Stomach (tissue), 4 donors: Measurements from ENCODE around the gene PALLD.

ENCODE experiments used
- POLR2A ChIP-seq, 4 donors: fragments of 450-650 bp; IDR thresholded peaks; one replicate each; pipeline ENCODE4 v1.6.1; 2016; ENCODE audit warnings: antibody characterized with exemption in 4 of 4, control low read depth in 2 of 4, mild to moderate bottlenecking in 1 of 4, moderate library complexity in 1 of 4
- POLR2AphosphoS5 ChIP-seq, 3 donors: sonication (generic); formaldehyde crosslinking; IDR thresholded peaks; one replicate each; pipeline ENCODE4 v1.6.1; 2016; ENCODE audit warnings: antibody characterized with exemption in 3 of 3

- TF ChIP-seq POLR2AphosphoS5 (IDR thresholded peaks at IDR 0.05) (no peak), POLR2A (IDR thresholded peaks at IDR 0.05) (no peak)
Observed at GRCh38 chr4:168920441-168921065, 423.7 kb downstream of the PALLD start.
